ENCODE results near the gene GALNT9. TPM values are rescaled to one million over a fixed set of nuclear protein-coding genes. Genes with fewer than 3 reads are reported as not detected.
A peak's percentile ranks its signal among the peaks of the same experiment; 100 is the strongest.

GALNT9 gene
- total RNA-seq, 6 experiments from 2014 or later = not detected

DNA sequence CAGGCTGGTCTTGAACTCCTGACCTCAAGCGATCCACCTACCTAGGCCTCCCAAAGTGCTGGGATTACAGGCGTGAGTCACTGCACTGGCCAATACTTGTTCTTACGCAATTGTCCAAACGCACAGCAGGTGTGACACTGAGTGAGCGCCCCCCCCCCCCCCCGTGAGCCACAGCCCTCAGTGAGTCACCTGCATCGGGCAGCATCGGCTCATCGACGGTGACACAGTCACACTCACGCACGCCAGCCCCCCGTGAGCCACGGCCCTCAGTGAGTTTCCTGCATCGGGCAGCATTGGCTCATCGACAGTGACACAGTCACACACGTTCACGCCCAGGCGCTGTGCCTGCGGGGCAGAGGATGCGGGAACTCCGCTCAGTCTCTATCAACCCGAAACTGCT is 42.5 kb downstream of the GALNT9 start:
- Histone ChIP-seq H3K4me3 (no peak overlapping the region), H3K27me3 (peaks cover 0 to 5% of the 10 kb centered on the region in 2 donors), H3K4me1 (no peaks in the 10 kb centered on the region), H3K27ac (no peak overlapping the region), H3K9me3 (no peaks in the 10 kb centered on the region), H3K36me3 (no peaks in the 10 kb centered on the region)
- ATAC-seq = no peak
- WGBS (ENCODE audit: insufficient coverage, low coverage, low lambda C conversion rate, missing lambda C conversion rate) = no CpG with 5 or more reads among the region's 23 CpGs
- intact Hi-C loops (cut with DNase I) = no loop called here
- TF ChIP-seq, protein P1, sequence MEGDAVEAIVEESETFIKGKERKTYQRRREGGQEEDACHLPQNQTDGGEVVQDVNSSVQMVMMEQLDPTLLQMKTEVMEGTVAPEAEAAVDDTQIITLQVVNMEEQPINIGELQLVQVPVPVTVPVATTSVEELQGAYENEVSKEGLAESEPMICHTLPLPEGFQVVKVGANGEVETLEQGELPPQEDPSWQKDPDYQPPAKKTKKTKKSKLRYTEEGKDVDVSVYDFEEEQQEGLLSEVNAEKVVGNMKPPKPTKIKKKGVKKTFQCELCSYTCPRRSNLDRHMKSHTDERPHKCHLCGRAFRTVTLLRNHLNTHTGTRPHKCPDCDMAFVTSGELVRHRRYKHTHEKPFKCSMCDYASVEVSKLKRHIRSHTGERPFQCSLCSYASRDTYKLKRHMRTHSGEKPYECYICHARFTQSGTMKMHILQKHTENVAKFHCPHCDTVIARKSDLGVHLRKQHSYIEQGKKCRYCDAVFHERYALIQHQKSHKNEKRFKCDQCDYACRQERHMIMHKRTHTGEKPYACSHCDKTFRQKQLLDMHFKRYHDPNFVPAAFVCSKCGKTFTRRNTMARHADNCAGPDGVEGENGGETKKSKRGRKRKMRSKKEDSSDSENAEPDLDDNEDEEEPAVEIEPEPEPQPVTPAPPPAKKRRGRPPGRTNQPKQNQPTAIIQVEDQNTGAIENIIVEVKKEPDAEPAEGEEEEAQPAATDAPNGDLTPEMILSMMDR (IDR thresholded peaks at IDR 0.05) = no peak
- no peak for TF ChIP-seq POLR2A (IDR thresholded peaks at IDR 0.05)
- DNase-seq = no peak

DNA sequence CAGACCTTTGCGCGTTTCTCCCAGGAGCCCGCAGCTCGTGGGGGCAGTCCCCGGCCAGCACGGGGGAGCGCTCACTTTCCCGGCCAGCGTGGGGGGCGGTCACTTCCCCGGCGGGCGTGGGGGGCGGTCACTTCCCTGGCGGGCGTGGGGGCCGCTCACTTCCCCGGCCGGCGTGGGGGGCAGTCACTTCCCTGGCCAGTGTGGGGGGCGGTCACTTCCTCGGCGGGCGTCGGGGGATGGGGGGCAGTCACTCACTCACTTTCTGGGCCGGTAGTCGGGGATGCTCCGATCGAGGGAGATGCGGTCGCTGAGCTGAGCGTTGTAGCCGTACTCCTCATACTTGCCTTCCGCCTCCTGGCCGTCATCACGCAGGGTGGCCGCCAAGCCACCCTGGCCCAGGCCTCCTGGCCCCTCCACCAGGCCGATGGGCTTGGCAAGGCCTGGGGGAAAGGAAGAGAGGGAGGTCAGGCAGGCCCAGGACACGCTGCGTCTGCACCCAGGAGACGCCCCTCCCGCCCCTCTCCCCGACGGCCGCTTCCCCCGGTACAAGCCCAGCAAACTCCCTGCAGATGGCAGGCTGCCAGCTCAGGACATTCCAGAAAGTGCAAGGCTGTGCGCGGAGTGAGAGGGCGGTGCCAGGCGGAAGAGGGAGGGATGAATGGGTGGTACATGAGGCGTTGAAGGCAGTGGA is 43.3 kb downstream of the GALNT9 start:
- Histone ChIP-seq H3K4me1 (no peaks in the 10 kb centered on the region), H3K9me3 (no peaks in the 10 kb centered on the region), H3K27ac (no peak overlapping the region), H3K27me3 (peaks cover 0 to 5% of the 10 kb centered on the region in 2 donors), H3K4me3 (no peak overlapping the region), H3K36me3 (no peaks in the 10 kb centered on the region)
- intact Hi-C loops (cut with DNase I) = no loop called here
- TF ChIP-seq, protein P1 (IDR thresholded peaks at IDR 0.05) = no peak
- no peak for TF ChIP-seq POLR2A (IDR thresholded peaks at IDR 0.05)
- ATAC-seq (peak; percentile 43 to 72 (median 52)), DNase-seq (peak in 2 of 3 donors; percentile 58 to 60)
- WGBS (ENCODE audit: insufficient coverage, low coverage, low lambda C conversion rate, missing lambda C conversion rate) = 4% methylated on average over 10 of the region's 51 CpGs

DNA sequence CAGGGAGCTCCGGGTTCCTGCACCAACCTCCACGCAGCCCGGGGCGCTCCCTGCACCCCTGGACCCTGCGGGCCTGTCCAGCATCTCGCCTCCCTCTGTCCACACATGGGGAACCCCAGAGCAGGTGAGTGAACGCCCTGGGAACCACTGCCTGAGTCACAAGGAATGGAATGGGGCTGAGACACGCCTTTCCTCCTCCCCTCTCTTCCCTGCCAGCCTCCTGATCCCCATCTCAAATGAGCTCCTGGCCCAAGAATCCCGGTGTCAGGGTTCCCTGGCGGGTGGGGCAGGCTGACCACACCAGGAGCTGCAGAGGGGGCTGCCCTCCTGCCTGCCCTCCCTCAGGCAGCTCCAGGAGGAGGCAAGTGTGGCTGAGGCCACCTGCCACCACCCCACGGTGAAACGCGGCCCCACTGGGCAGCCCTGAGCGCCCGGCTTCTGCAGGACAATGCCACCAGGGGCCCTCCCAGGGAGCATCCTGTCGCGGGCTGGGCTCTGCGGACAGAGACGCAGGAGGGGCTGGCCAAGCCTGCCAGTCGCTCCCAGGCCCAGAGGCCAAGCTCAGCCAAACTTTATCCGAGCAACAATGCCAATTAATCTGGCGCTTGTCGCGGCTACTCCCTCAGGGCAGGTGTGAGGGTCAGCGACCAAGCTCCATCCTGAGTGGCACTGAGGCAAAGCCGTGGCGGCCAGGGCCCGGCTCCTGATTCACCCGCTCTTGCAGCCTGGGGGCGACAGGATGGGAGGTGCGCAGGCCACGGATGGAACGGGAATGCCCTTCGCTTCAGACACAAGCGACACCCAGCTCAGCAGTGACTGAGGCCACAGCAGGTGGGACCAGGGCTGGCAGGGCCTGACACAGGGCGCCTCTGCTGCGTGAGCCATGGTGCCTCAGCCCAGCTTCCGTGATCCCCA is 44.3 kb downstream of the GALNT9 start:
- TF ChIP-seq, protein P1 (IDR thresholded peaks at IDR 0.05) = no peak
- TF ChIP-seq POLR2A (IDR thresholded peaks at IDR 0.05) = no peak
- Histone ChIP-seq H3K4me3 (no peak overlapping the region), H3K27ac (no peak overlapping the region), H3K36me3 (no peaks in the 10 kb centered on the region), H3K9me3 (no peaks in the 10 kb centered on the region), H3K27me3 (peaks cover 0 to 5% of the 10 kb centered on the region in 2 donors), H3K4me1 (no peaks in the 10 kb centered on the region)
- ATAC-seq (peak in 1 of 4 donors; percentile 19), DNase-seq (no peak)
- 60% methylated on average over 12 of the region's 38 CpGs for WGBS (ENCODE audit: insufficient coverage, low coverage, low lambda C conversion rate, missing lambda C conversion rate)
- intact Hi-C loops (cut with DNase I) = no loop called here

DNA sequence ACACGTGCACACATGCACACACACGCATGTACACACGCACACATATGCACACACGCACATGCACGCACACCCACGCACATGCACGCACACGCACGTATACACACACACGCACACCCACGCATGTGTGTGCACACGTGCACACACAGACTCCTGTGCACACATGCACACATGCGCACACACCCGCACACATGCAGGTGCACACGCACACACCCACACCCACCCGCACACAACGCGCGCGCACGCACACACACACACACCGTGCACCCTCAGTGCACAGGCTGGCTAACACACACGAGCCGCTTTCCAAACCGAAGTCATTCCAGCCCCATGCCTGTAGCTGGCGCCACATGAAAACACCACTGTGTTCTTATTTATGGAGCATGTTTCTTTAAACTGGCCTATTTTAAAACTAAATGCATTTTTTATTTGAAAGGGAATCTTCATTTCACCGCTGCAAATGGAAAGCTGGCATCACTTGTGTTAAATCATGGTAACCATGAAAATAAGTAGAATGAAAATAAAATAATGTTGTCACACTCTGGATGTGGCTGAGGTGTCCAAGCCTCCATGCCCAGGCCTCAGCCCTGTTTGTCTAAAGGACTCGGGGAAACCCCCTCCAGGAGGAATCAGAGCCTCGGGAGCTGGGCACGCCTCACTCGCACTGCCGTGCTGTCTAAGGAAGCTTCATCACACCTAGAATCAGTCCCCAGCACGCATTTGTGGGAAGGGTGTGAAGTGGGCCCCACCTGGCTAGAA is 45.1 kb downstream of the GALNT9 start:
- H3K9me3 ChIP-seq = no peaks in the 10 kb centered on the region
- no peak overlapping the region for H3K27ac ChIP-seq
- H3K27me3 ChIP-seq = peaks cover 0 to 5% of the 10 kb centered on the region in 2 donors
- H3K4me1 ChIP-seq = no peaks in the 10 kb centered on the region
- 29% methylated on average over 13 of the region's 33 CpGs for WGBS (ENCODE audit: insufficient coverage, low coverage, low lambda C conversion rate, missing lambda C conversion rate)
- no peak overlapping the region for H3K4me3 ChIP-seq
- DNase-seq (no peak), ATAC-seq (no peak)
- no peak for TF ChIP-seq POLR2A (IDR thresholded peaks at IDR 0.05)
- TF ChIP-seq, protein P1 (IDR thresholded peaks at IDR 0.05) = no peak
- no peaks in the 10 kb centered on the region for H3K36me3 ChIP-seq
- intact Hi-C loops (cut with DNase I) = no loop called here

Measured in right lobe of liver (tissue), 6 donors.